ENCODE measurements around the gene ALG11. TPM values are rescaled to one million over a fixed set of nuclear protein-coding genes. Genes with fewer than 3 reads are reported as not detected.
"Not testable (repeated sequence)": the region's sequence is repeated elsewhere in the genome, so short reads cannot be mapped to it uniquely, and the experiment has no call there.

ALG11 gene
- total and polyA plus RNA-seq, 2 donors (not counting 1 experiment from before 2014, with no cell fraction given): 3.2 to 38.8 TPM

GRCh38 chr13:51981355-51981754, 30.8 kb upstream of the ALG11 start:
- Histone ChIP-seq H3K79me2 (ENCODE audit: control insufficient read depth, insufficient read depth, low read length) (no peaks in the 10 kb centered on the region), H3K36me3 (replicated peaks in 1 of 2; ENCODE audit: control extremely low read depth in 1 of 2, control insufficient read depth in 1 of 2, extremely low read depth in 1 of 2, insufficient read depth in 2 of 2, low read length in 1 of 2) (no peaks in the 10 kb centered on the region), H3K27me3 (replicated peaks in 1 of 4; ENCODE audit: control extremely low read depth in 1 of 4, control insufficient read depth in 3 of 4, insufficient read depth in 4 of 4, low read length in 3 of 4) (no peaks in the 10 kb centered on the region), H3K9me3 (ENCODE audit: control extremely low read depth in 1 of 3, control insufficient read depth in 2 of 3, insufficient read depth in 1 of 3, low read length in 2 of 3) (peaks cover 0 to 6% (median 0%) of the 10 kb centered on the region in 3 donors), H4K20me1 (ENCODE audit: control insufficient read depth, insufficient read depth, low read length, poor library complexity, severe bottlenecking) (no peaks in the 10 kb centered on the region), H3K9ac (ENCODE audit: low read length) (no peak overlapping the region), H2AFZ (ENCODE audit: insufficient read depth, low read depth, low read length, poor library complexity, severe bottlenecking) (no peak overlapping the region), H3K4me1 (ENCODE audit: control insufficient read depth in 2 of 2, insufficient read depth in 2 of 2, low read length in 2 of 2) (no peaks in the 10 kb centered on the region), H3K27ac (ENCODE audit: low read length in 2 of 2) (no peak overlapping the region), H3K4me3 (ENCODE audit: control extremely low read depth in 1 of 5, extremely low read depth in 1 of 5, insufficient read depth in 1 of 5, low read depth in 2 of 5, low read length in 4 of 5) (no peak overlapping the region), H3K4me2 (replicated peaks; ENCODE audit: low read depth, low read length, poor library complexity, severe bottlenecking) (no peak overlapping the region)
- CTCF ChIA-PET: interaction anchor here (1.0 kb wide), 1 partner anchor 27 kb away, joined by 3 read pairs; no protein-coding TSS in a partner anchor
- no peak overlapping the region for H3K27ac Mint-ChIP-seq
- intact Hi-C loops (cut with micrococcal nuclease): no loop called here
- H3K4me3 Mint-ChIP-seq: no peak overlapping the region
- peaks cover 36% of the 10 kb centered on the region for H3K27me3 Mint-ChIP-seq
- POLR2A ChIA-PET: no interaction called here
- H3K4me1 Mint-ChIP-seq: no peaks in the 10 kb centered on the region
- no peak for TF ChIP-seq CTCF (IDR thresholded peaks at IDR 0.05)
- TF ChIP-seq EZH2 (IDR thresholded peaks at IDR 0.05; ENCODE audit: borderline replicate concordance, insufficient read depth, low read depth, low read length, poor library complexity, severe bottlenecking): no peak
- H3K9me3 Mint-ChIP-seq (ENCODE audit: insufficient read depth): peaks cover 4% of the 10 kb centered on the region
- DNase-seq (no peak), ATAC-seq (ENCODE audit: low read depth) (no peak)
- WGBS (ENCODE audit: insufficient coverage): 95% methylated on average over 3 of the region's 4 CpGs

- DNase-seq; intact Hi-C loops (cut with micrococcal nuclease); H2AFZ ChIP-seq (ENCODE audit: insufficient read depth, low read depth, low read length, poor library complexity, severe bottlenecking); ATAC-seq (ENCODE audit: low read depth); CTCF ChIA-PET; H3K9ac ChIP-seq (ENCODE audit: low read length); H3K9me3 Mint-ChIP-seq (ENCODE audit: insufficient read depth); H3K79me2 ChIP-seq (ENCODE audit: control insufficient read depth, insufficient read depth, low read length); H3K27ac Mint-ChIP-seq; H3K4me1 ChIP-seq (ENCODE audit: control insufficient read depth in 2 of 2, insufficient read depth in 2 of 2, low read length in 2 of 2); H4K20me1 ChIP-seq (ENCODE audit: control insufficient read depth, insufficient read depth, low read length, poor library complexity, severe bottlenecking); H3K27ac ChIP-seq (ENCODE audit: low read length in 2 of 2); H3K27me3 ChIP-seq (replicated peaks in 1 of 4; ENCODE audit: control extremely low read depth in 1 of 4, control insufficient read depth in 3 of 4, insufficient read depth in 4 of 4, low read length in 3 of 4); H3K4me1 Mint-ChIP-seq; H3K36me3 ChIP-seq (replicated peaks in 1 of 2; ENCODE audit: control extremely low read depth in 1 of 2, control insufficient read depth in 1 of 2, extremely low read depth in 1 of 2, insufficient read depth in 2 of 2, low read length in 1 of 2); H3K9me3 ChIP-seq (ENCODE audit: control extremely low read depth in 1 of 3, control insufficient read depth in 2 of 3, insufficient read depth in 1 of 3, low read length in 2 of 3); H3K4me3 ChIP-seq (ENCODE audit: control extremely low read depth in 1 of 5, extremely low read depth in 1 of 5, insufficient read depth in 1 of 5, low read depth in 2 of 5, low read length in 4 of 5); H3K4me2 ChIP-seq (replicated peaks; ENCODE audit: low read depth, low read length, poor library complexity, severe bottlenecking); H3K4me3 Mint-ChIP-seq; POLR2A ChIA-PET: not testable (repeated sequence)
- 100% methylated on average over 3 of the region's 3 CpGs for WGBS (ENCODE audit: insufficient coverage)
- peaks cover 36% of the 10 kb centered on the region for H3K27me3 Mint-ChIP-seq
Observed at GRCh38 chr13:51983292-51983691, 28.9 kb upstream of the ALG11 start.

- H3K9me3 Mint-ChIP-seq (ENCODE audit: insufficient read depth); intact Hi-C loops (cut with micrococcal nuclease); H3K27me3 ChIP-seq (replicated peaks in 1 of 4; ENCODE audit: control extremely low read depth in 1 of 4, control insufficient read depth in 3 of 4, insufficient read depth in 4 of 4, low read length in 3 of 4); H3K4me1 ChIP-seq (ENCODE audit: control insufficient read depth in 2 of 2, insufficient read depth in 2 of 2, low read length in 2 of 2); H3K36me3 ChIP-seq (replicated peaks in 1 of 2; ENCODE audit: control extremely low read depth in 1 of 2, control insufficient read depth in 1 of 2, extremely low read depth in 1 of 2, insufficient read depth in 2 of 2, low read length in 1 of 2); H3K79me2 ChIP-seq (ENCODE audit: control insufficient read depth, insufficient read depth, low read length); H4K20me1 ChIP-seq (ENCODE audit: control insufficient read depth, insufficient read depth, low read length, poor library complexity, severe bottlenecking); H3K9ac ChIP-seq (ENCODE audit: low read length); H3K4me1 Mint-ChIP-seq; H3K9me3 ChIP-seq (ENCODE audit: control extremely low read depth in 1 of 3, control insufficient read depth in 2 of 3, insufficient read depth in 1 of 3, low read length in 2 of 3); H3K4me3 Mint-ChIP-seq; POLR2A ChIA-PET; CTCF ChIA-PET; ATAC-seq (ENCODE audit: low read depth); H3K4me2 ChIP-seq (replicated peaks; ENCODE audit: low read depth, low read length, poor library complexity, severe bottlenecking); H3K27ac ChIP-seq (ENCODE audit: low read length in 2 of 2); H3K27ac Mint-ChIP-seq; H3K4me3 ChIP-seq (ENCODE audit: control extremely low read depth in 1 of 5, extremely low read depth in 1 of 5, insufficient read depth in 1 of 5, low read depth in 2 of 5, low read length in 4 of 5); H2AFZ ChIP-seq (ENCODE audit: insufficient read depth, low read depth, low read length, poor library complexity, severe bottlenecking); DNase-seq: not testable (repeated sequence)
- H3K27me3 Mint-ChIP-seq: peaks cover 36% of the 10 kb centered on the region
- no CpG with 5 or more reads among the region's 4 CpGs for WGBS (ENCODE audit: insufficient coverage)
Observed at GRCh38 chr13:51984904-51985303, 27.3 kb upstream of the ALG11 start.
